HEK293 (cell line): ENCODE measurements around the gene ALDH16A1.
A peak's percentile ranks its signal among the peaks of the same experiment; 100 is the strongest.

Experiments used
- ATF2 ChIP-seq: fragments of 450-650 bp; formaldehyde crosslinking; IDR thresholded peaks from 2 replicates; pipeline ENCODE4 v1.5.1; 2016; ENCODE audit warnings: missing biosample characterization, missing genetic modification characterization, low read depth
- HIC1 ChIP-seq: fragments of 450-650 bp; formaldehyde crosslinking; IDR thresholded peaks from 2 replicates; pipeline ENCODE4 v1.5.1; 2016; ENCODE audit warnings: missing biosample characterization, missing genetic modification characterization
- KLF10 ChIP-seq: fragments of 450-650 bp; IDR thresholded peaks from 2 replicates; pipeline ENCODE4 v1.5.1; 2018; ENCODE audit warnings: missing biosample characterization, mild to moderate bottlenecking, missing genetic modification characterization
- KLF7 ChIP-seq: fragments of 450-650 bp; formaldehyde crosslinking; IDR thresholded peaks from 2 replicates; pipeline ENCODE4 v1.5.1; 2016; ENCODE audit warnings: missing biosample characterization, missing genetic modification characterization, borderline replicate concordance
- KLF9 ChIP-seq: fragments of 450-650 bp; formaldehyde crosslinking; IDR thresholded peaks from 2 replicates; pipeline ENCODE4 v1.5.1; 2016; ENCODE audit warnings: missing biosample characterization, missing genetic modification characterization, low read depth
- MYNN ChIP-seq: fragments of 450-650 bp; formaldehyde crosslinking; IDR thresholded peaks from 2 replicates; pipeline ENCODE4 v1.5.1; 2016; ENCODE audit warnings: missing biosample characterization, missing genetic modification characterization, borderline replicate concordance
- PRDM2 ChIP-seq: fragments of 450-650 bp; formaldehyde crosslinking; IDR thresholded peaks from 2 replicates; pipeline ENCODE4 v1.5.1; 2016; ENCODE audit warnings: missing biosample characterization, missing genetic modification characterization, borderline replicate concordance
- RBAK ChIP-seq: fragments of 450-650 bp; formaldehyde crosslinking; IDR thresholded peaks from 2 replicates; pipeline ENCODE4 v1.5.1; 2016; ENCODE audit warnings: missing biosample characterization, missing genetic modification characterization
- SP3 ChIP-seq: fragments of 450-650 bp; formaldehyde crosslinking; IDR thresholded peaks from 2 replicates; pipeline ENCODE4 v1.5.1; 2016; ENCODE audit warnings: missing biosample characterization, missing genetic modification characterization
- YY2 ChIP-seq: fragments of 450-650 bp; formaldehyde crosslinking; IDR thresholded peaks from 2 replicates; pipeline ENCODE4 v1.5.1; 2016; ENCODE audit warnings: missing biosample characterization, missing genetic modification characterization
- ZEB2 ChIP-seq: fragments of 450-650 bp; formaldehyde crosslinking; IDR thresholded peaks from 2 replicates; pipeline ENCODE4 v1.5.1; 2016; ENCODE audit warnings: missing biosample characterization, missing genetic modification characterization
- ZFHX2 ChIP-seq: fragments of 450-650 bp; formaldehyde crosslinking; conservative IDR thresholded peaks from 2 replicates; pipeline ENCODE4 v1.5.1; 2016; ENCODE audit warnings: missing biosample characterization, missing genetic modification characterization
- ZIC2 ChIP-seq: fragments of 450-650 bp; formaldehyde crosslinking; IDR thresholded peaks from 2 replicates; pipeline ENCODE4 v1.5.1; 2016; ENCODE audit warnings: missing biosample characterization, missing genetic modification characterization
- ZNF202 ChIP-seq: fragments of 450-650 bp; formaldehyde crosslinking; IDR thresholded peaks from 2 replicates; pipeline ENCODE4 v1.5.1; 2016; ENCODE audit warnings: missing biosample characterization, missing genetic modification characterization, borderline replicate concordance
- ZNF223 ChIP-seq: fragments of 450-650 bp; formaldehyde crosslinking; IDR thresholded peaks from 2 replicates; pipeline ENCODE4 v1.5.1; 2016; ENCODE audit warnings: missing biosample characterization, missing genetic modification characterization
- ZNF292 ChIP-seq: fragments of 450-650 bp; formaldehyde crosslinking; IDR thresholded peaks from 2 replicates; pipeline ENCODE4 v1.5.1; 2016; ENCODE audit warnings: low read depth, missing biosample characterization, missing genetic modification characterization, borderline replicate concordance
- ZNF335 ChIP-seq: fragments of 450-650 bp; formaldehyde crosslinking; conservative IDR thresholded peaks from 2 replicates; pipeline ENCODE4 v1.5.1; 2016; ENCODE audit warnings: missing biosample characterization, missing genetic modification characterization
- ZNF398 ChIP-seq: fragments of 450-650 bp; formaldehyde crosslinking; IDR thresholded peaks from 2 replicates; pipeline ENCODE4 v1.5.1; 2017; ENCODE audit warnings: missing biosample characterization, missing genetic modification characterization
- ZNF529 ChIP-seq: fragments of 450-650 bp; formaldehyde crosslinking; IDR thresholded peaks from 2 replicates; pipeline ENCODE4 v1.5.1; 2017; ENCODE audit warnings: missing genetic modification characterization, missing biosample characterization; ENCODE audit not compliant: insufficient replicate concordance
- ZNF530 ChIP-seq: fragments of 450-650 bp; formaldehyde crosslinking; IDR thresholded peaks from 2 replicates; pipeline ENCODE4 v1.5.1; 2016; ENCODE audit warnings: low read depth, missing biosample characterization, missing genetic modification characterization
- ZNF580 ChIP-seq: fragments of 450-650 bp; formaldehyde crosslinking; IDR thresholded peaks from 2 replicates; pipeline ENCODE4 v1.5.1; 2016; ENCODE audit warnings: missing biosample characterization, missing genetic modification characterization
- ZNF610 ChIP-seq: fragments of 450-650 bp; formaldehyde crosslinking; IDR thresholded peaks from 2 replicates; pipeline ENCODE4 v1.5.1; 2016; ENCODE audit warnings: missing biosample characterization, missing genetic modification characterization, borderline replicate concordance
- ZNF639 ChIP-seq: fragments of 450-650 bp; formaldehyde crosslinking; IDR thresholded peaks from 2 replicates; pipeline ENCODE4 v1.5.1; 2016; ENCODE audit warnings: missing biosample characterization, missing genetic modification characterization
- ZNF707 ChIP-seq: fragments of 450-650 bp; formaldehyde crosslinking; IDR thresholded peaks from 2 replicates; pipeline ENCODE4 v1.5.1; 2016; ENCODE audit warnings: missing biosample characterization, missing genetic modification characterization
- ZNF830 ChIP-seq: fragments of 450-650 bp; IDR thresholded peaks from 2 replicates; pipeline ENCODE4 v1.5.0; 2018; ENCODE audit warnings: missing biosample characterization, missing genetic modification characterization, low read depth, mild to moderate bottlenecking, moderate library complexity
- ZSCAN16 ChIP-seq: fragments of 450-650 bp; formaldehyde crosslinking; IDR thresholded peaks from 2 replicates; pipeline ENCODE4 v1.5.1; 2016; ENCODE audit warnings: missing biosample characterization, missing genetic modification characterization

ALDH16A1 gene

GRCh38 chr19:49487277-49488045 is 34.4 kb downstream of the ALDH16A1 start, which contains the start of gene RPL13A (continued):
- TF ChIP-seq ATF2 (tag by site-specific recombination) (0 out of 2 replicates have a peak, but pooled peaks have one; percentile 54), ZSCAN16 (tag by site-specific recombination) (no peak), ZNF529 (tag by site-specific recombination) (no peak), YY2 (tag by site-specific recombination) (peak; percentile 85), ZNF202 (tag by site-specific recombination) (no peak), ZNF530 (tag by site-specific recombination) (no peak), ZNF398 (no peak), ZIC2 (tag by site-specific recombination) (no peak), KLF9 (tag by site-specific recombination) (0 out of 2 replicates have a peak, but pooled peaks have one; percentile 21), ZNF292 (tag by site-specific recombination) (no peak), KLF10 (tag by site-specific recombination) (peak; percentile 58), ZNF335 (tag by site-specific recombination) (peak; percentile 21; the same call in 1 of the 2 replicates), KLF7 (tag by site-specific recombination) (no peak), ZNF639 (tag by site-specific recombination) (peak; percentile 65; the same call in 1 of the 2 replicates), PRDM2 (tag by site-specific recombination) (no peak), SP3 (tag by site-specific recombination) (peak; percentile 92), HIC1 (tag by site-specific recombination) (peak; percentile 69), ZNF610 (tag by site-specific recombination) (peak; percentile 61; the same call in 1 of the 2 replicates), RBAK (tag by site-specific recombination) (no peak), ZNF580 (tag by site-specific recombination) (peak; percentile 96), ZNF223 (tag by site-specific recombination) (no peak), ZNF830 (tag by site-specific recombination) (no peak), ZNF707 (tag by site-specific recombination) (no peak), ZEB2 (tag by site-specific recombination) (peak; percentile 50), ZFHX2 (tag by site-specific recombination) (peak; percentile 80), MYNN (tag by site-specific recombination) (no peak)
